Fibroblast of upper back skin (primary cell): ENCODE results near the gene DGCR6L.
"Not testable (repeated sequence)": the region's sequence is repeated elsewhere in the genome, so short reads cannot be mapped to it uniquely, and the experiment has no call there.

Source experiments
- DNase-seq: peaks from one replicate; pipeline ENCODE4 v3.0.0-alpha.2; 2013

Gene DGCR6L

GRCh38 chr22:20290578-20291248 lies 29.1 kb downstream of the DGCR6L start:
- no peak for DNase-seq

DNA sequence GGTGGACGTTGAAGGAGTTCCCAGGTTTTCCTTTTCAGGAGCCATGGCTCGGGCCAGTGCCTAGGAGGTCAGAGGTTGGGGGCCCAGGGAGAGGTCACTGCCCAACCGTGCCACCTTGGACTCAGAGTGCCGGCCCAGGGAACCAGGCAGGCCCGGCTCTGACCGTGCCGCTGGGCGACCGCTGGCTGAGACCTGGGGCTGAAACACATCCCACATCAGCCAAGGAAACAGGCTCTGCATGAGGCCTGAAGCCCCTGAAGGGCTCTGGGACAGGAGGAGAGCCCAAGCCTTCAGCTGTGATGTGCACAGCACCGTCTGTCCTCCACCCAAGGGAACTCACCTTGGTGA lies 29.8 kb downstream of the DGCR6L start:
- no peak for DNase-seq

DNA sequence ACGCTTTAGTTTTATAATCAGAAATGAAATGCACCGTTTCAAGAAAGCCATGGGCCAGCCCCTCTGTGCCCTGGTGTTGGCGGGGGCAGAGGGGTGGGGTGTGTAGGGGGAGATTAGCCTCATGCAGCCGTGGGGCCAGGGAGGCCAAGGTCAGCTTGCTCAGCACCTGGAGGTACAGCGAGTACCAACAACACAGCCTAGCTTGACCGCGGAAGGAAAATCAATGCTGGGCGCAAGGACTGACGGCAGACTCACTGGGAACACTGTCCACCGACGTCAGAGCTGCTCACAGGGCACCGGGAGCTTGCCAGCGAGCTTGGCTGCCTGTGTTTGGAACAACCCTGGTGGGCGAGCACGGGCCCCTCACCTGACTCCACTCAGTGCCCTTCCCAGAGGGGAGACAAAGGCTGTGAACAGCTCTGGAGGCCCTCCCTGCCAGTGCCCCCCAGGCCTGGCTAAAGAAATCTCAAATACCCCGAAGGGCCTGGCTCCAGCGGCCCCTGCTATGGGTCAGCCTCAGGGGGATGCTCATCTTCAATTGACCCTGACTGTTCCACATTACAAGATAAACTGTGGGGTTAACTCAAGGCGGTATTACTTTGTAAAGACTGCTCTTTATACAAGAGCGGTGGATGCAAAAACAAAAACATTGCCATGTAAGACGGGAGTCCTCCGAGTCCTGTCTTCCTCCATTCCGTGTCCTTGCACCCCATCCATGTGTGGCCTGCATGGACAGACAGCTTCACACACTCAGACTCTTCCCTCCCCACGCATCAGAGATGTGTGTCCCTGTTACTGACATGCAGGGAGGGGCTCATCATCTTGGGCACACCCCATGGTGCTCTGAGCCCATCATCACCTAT lies 30.4 kb downstream of the DGCR6L start:
- DNase-seq: not testable (repeated sequence)

DNA sequence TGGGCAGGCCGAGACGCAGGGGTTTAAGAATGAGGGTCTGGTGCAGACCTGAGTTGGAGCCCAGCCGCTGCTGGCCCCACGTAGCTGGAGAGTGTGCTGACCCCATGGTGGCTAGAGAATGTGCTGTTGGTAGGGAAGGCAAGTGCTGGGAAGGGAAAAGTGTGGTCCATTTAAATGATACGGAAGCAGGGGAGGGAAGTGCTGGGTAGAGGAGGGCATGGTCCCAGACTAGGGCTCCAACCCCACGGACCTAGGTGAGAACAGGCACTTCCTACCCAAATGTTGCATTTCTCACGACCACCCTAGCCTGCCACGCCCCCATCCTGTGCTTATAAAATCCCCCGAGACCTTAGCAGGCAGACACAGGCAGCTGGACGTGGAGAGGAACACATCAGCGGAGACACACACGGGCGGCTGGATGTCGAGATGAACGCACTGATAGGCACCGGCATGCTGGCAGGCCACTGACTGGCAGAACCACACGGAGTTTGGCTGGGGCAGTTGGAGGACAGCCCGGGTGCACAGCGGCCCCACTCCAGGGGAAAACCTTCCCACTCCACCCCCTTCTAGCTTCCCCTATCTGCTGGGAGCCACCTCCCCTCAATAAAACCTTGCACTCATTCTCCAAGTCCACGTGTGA lies 33.0 kb downstream of the DGCR6L start:
- DNase-seq: not testable (repeated sequence)

DNA sequence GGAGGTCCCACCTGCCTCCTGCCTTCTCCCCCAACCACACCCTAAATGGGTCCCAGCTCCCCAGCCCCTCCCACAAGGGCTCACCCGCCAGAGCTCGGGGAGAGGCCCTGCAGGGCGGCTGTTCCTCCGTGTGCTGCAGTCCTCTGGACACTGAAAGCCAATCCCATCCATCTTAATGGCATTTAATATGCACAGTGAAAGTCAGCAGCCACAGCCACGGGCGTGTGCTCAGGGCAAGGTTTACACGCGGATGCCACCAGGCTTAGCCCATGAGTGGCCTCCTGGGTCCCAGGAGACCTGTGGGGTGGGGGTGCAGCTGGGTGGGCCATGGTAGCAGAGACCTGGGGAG lies 33.6 kb downstream of the DGCR6L start:
- not testable (repeated sequence) for DNase-seq

DNA sequence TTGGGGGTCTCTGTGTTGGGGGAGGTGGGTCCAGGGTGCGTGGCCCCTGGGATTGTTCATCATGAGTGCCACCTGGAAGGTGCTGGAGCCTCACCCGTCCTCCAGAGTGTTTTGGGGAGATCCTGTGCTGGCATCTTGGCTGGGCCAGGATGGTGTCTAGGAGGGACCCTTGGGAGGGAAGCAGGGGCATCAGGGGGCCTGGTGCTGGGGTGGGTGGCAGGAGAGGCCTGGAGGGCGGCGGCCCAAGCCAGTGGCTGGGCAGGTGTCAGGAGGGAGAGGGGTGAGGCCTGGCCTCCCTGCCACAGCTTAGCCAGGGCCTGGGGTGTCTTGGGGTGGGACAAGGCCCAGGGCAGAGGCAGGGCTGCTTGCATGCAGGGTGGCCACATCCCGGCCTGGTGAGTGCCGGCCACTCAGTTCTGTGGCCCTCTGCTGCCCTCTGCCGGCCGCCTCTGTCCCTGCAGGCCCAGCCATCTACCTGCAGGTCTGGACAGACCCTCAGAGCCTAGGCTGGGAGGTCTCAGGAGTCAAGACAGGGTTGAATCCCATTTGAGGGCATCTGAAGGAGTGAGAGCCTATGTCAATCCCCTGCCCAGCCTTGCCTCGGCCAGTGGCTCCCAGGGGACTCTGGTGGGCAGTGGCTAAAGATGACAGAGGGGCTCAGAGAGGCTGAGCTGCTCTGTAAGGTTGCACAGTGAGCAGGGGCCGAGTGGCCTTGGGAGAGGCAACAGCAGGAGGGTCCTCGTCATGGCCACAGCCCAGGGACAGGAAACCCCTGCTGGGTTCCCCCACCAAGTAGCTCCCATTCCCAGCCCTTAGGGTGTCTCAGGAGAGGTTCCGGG lies 34.2 kb downstream of the DGCR6L start:
- peak; percentile 37 for DNase-seq

- no peak for DNase-seq
These were observed 35.3 kb downstream of the DGCR6L start for GRCh38 chr22:20284471-20285086.

GRCh38 chr22:20283674-20284066 lies 36.2 kb downstream of the DGCR6L start:
- DNase-seq: no peak

- DNase-seq: no peak
These were observed 36.8 kb downstream of the DGCR6L start for GRCh38 chr22:20282901-20283673.

DNA sequence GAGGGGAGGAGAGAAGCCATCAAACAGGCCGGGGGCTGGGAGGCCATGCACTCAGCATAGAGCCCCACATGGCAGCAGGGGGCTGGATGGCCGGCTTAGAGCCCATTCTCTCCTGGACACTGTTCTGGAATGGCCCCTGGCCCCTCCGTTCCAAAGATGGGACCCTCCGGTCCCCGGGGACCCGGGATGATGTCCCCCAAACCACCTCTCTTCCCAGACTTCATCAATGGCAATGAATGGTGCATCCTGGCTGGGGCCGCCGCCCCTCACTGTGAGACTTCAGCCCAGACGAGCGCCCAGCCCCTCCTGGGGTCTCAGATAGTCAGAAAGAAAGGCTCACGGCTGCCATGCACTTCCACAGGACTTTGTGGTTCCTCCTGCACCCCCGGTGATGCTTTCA lies 38.0 kb downstream of the DGCR6L start:
- DNase-seq: no peak

- DNase-seq: not testable (repeated sequence)
These were observed 38.4 kb downstream of the DGCR6L start for GRCh38 chr22:20281473-20281872.

DNA sequence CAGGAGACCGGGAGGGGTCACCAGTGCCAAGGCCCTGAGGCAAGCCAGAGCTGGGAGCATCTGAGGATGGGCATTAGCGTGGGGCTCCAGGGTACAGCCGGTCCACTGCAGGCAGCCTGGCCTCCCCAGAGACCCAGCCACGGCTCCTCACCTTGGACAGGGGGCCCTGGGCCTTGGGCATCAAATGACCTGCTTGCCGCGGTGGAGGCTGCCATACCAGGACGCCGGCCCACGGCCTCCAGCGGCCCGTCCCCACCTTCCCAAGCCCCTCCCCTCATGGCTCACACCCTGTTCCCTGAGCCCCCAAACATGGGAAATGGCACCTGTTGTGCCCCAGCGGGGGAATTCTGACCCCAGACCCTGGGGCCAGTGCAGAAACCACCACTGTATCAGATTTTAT lies 39.0 kb downstream of the DGCR6L start:
- no peak for DNase-seq

DNA sequence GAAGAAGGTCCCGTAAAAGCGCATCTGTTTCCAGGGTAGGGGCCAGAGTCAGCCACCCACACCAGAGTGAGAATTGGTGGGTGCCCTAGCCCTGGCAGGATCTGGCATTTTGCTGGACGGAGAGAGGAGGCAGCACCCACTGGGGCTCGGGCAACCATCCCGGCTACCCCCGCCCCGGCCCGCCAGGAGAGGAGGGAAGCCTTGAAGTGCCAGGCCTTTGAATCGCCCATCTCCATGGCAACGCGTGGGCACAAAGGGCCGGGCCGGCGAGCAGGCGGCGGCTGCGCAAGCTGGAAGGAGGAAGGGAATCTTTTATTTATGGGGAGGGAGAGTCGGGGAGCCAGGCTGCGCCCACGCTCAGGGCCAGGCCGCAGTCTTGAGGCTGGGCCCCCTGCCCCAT lies 39.7 kb downstream of the DGCR6L start:
- DNase-seq: not testable (repeated sequence)

GRCh38 chr22:20279662-20280134 lies 40.2 kb downstream of the DGCR6L start:
- DNase-seq: peak; percentile 10

DNA sequence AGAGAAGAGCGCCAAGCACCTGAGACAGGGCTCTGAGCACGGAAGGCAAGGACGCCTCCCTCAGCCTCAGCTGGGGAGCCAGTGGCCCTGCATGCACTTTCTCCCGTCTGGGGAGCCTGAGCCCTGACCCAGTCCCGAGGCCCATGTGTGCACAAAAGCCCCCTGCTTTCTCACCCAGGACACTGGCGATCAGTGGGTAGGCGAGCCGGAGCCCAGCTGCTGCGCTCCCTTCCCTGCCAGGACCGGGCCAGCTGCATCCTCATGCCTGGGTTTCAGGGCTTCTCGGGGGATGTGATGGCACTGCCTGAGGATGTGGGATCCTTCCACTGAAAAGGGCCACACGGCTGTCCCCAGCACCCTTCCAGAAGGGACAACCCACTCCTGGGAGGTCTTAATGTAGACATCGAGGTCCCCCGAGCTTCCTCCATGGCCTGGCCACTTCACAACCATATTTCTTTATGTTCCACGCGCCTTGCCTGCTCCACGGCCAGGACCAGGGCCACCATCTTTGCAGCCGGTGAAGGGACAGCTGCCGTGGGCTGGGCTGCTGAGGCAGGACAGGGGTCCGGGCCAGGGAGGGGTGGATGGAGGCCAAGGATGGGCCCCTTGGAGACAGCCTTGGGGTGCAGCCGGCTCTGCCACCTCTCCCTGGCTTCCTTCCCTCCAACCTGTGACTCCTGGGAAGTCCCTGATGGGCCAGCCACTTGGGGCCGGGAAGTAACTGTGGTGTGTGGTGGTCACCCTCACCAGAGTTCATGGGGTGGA lies 41.0 kb downstream of the DGCR6L start:
- not testable (repeated sequence) for DNase-seq

DNA sequence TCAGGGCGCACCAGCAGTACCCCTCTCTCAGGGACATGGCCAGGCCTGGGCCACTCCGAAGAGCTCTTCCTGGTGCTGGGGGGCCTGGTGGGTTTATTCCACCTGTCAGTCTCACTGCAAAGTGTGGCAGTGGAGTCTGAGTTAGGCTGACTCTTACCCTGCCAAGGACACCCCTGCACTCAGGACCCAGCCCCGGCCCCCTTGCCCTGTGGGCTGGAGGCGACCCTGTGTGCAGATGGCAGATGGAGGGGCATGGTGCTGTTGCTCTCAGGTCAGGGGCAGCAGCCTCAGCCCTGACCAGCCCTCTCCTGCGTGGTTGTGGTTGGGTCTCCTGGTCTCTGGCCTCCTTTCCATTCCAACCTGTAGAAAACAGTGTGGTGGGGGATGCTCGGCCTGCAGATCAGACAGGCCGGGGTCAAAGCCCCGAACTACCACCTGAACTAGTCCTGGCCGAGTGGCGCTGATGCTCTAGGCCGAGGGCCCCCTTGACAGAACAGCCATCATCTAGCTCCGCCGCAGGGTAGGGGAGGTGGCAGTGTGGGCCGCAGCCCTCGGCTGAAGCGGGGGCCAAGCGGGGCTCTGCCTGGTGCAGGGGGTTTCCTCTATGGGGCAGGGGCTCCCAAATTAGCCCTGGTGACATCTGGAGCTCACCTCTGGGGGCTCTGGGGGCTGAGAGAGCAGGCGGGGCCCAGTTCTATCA lies 41.8 kb downstream of the DGCR6L start:
- not testable (repeated sequence) for DNase-seq

DNA sequence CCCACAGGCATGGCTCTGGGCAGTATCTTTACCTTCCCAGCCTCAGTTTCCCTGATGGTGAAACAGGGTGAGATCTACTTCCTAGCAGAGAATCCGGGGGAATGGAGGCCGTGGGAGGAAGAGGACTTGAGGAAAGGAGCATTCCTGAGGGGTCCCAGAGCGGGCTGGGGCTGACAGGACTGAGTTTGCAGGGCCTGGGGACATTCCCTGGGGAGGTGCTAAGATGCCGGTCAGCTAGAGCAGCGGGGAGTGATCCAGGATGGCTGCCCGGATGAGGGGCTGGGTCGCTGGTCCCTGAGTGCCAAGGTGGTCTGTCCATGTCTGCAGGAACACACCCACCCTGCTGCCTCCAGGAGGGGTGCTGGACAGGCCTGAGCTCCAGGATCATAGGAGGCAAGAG lies 43.4 kb downstream of the DGCR6L start:
- no peak for DNase-seq

- no peak for DNase-seq
These were observed 44.0 kb downstream of the DGCR6L start for GRCh38 chr22:20275836-20276235.

DNA sequence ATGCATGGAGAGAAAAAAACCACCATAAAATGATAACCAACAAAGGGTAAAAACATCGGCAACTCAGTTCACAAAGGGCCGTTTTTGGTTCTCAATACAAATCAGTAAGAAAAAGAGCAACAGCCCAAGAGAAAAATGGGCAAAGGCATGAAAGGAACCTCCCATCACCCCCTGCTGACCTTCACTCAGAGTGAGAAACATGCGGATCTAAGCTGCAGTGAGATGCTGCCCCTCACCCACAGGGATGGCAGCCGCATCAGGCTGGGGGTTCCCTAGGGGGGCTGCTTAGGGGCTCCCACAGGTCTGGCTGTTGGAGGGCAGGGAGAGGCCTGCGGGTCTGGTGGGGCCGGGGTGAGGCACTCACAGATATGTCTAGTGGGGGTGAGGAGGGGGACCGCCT lies 44.5 kb downstream of the DGCR6L start:
- DNase-seq: not testable (repeated sequence)

- not testable (repeated sequence) for DNase-seq
These were observed 45.5 kb downstream of the DGCR6L start for GRCh38 chr22:20274374-20274773.
